Peyer's patch (tissue), 4 donors: ENCODE measurements around the gene LRP3. TPM values are rescaled to one million over a fixed set of nuclear protein-coding genes. Genes with fewer than 3 reads are reported as not detected.
"Not testable (repeated sequence)": the region's sequence is repeated elsewhere in the genome, so short reads cannot be mapped to it uniquely, and the experiment has no call there.

ENCODE experiments used
- DNase-seq, 3 donors: peaks; one replicate each; pipeline ENCODE4 v3.0.0-alpha.2; 2017 to 2019
- H3K27ac ChIP-seq, 4 donors: fragments of 200-600 bp; sonication (generic); one replicate each; pipeline ENCODE4 v1.5.1; 2016 to 2019
- H3K27me3 ChIP-seq, 2 donors: fragments of 200-600 bp; sonication (generic); one replicate each; pipeline ENCODE4 v1.5.1; 2019
- H3K36me3 ChIP-seq, 3 donors: fragments of 200-600 bp; sonication (generic); one replicate each; pipeline ENCODE4 v1.5.1; 2016 to 2019
- H3K4me1 ChIP-seq, 4 donors: fragments of 200-600 bp; sonication (generic); one replicate each; pipeline ENCODE4 v1.5.1; 2016 to 2019
- H3K4me3 ChIP-seq, 4 donors: fragments of 200-600 bp; sonication (generic); 1 replicate in 3 of 4; 2 replicates in 1 of 4; pipeline ENCODE4 v1.5.1; 2016 to 2019; ENCODE audit warnings: mild to moderate bottlenecking in 1 of 4
- H3K9me3 ChIP-seq, 4 donors: fragments of 200-600 bp; sonication (generic); one replicate each; pipeline ENCODE4 v1.5.1; 2016 to 2019; ENCODE audit warnings: mild to moderate bottlenecking in 1 of 4
- POLR2A ChIP-seq, 2 donors: fragments of 450-650 bp; IDR thresholded peaks; one replicate each; pipeline ENCODE4 v1.5.1; 2017; ENCODE audit warnings: antibody characterized with exemption in 2 of 2, mild to moderate bottlenecking in 2 of 2, moderate library complexity in 2 of 2
- total RNA-seq, 4 donors: library from RNA; depleted of rRNA; stranded (reverse); fragments of >200 nt; gene quantifications; one replicate each; pipeline ENCODE4 v1.1.0, GENCODE V29; 2016
- TF ChIP-seq, protein P1 (sequence below), 6 experiments: fragments of 450-650 bp in 4 of 6; fragments of 200-600 bp in 2 of 6; sonication (generic) in 1 of 6; IDR thresholded peaks; one replicate each; pipeline ENCODE4 v1.5.1; 2017 to 2019; ENCODE audit warnings: antibody characterized with exemption in 6 of 6, mild to moderate bottlenecking in 3 of 6, moderate library complexity in 1 of 6

LRP3 gene
- total RNA-seq, 4 donors from 2014 or later = 6.7 to 25.6 (median 7.8) TPM

DNA sequence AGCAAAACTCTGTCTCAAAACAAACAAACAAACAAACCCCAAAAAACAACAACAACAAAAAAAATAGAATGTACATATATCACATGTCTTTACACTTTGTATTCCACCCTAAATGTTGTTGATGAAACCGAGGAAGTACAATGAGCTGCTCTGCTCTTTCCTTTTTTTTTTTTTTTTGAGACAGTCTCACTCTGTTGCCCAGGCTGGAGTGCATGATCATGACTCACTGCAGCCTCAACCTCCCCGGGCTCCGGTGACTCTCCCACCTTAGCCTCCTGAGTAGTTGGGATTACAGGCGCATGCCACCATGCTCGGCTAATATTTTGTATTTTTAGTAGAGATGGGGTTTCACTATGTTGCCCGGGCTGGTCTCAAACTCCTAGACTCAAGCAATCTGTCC lies 30.6 kb upstream of the LRP3 start:
- no peaks in the 10 kb centered on the region for H3K36me3 ChIP-seq
- H3K27ac ChIP-seq = no peak overlapping the region
- no peaks in the 10 kb centered on the region for H3K9me3 ChIP-seq
- no peaks in the 10 kb centered on the region for H3K4me1 ChIP-seq
- no peak for DNase-seq
- TF ChIP-seq, protein P1, sequence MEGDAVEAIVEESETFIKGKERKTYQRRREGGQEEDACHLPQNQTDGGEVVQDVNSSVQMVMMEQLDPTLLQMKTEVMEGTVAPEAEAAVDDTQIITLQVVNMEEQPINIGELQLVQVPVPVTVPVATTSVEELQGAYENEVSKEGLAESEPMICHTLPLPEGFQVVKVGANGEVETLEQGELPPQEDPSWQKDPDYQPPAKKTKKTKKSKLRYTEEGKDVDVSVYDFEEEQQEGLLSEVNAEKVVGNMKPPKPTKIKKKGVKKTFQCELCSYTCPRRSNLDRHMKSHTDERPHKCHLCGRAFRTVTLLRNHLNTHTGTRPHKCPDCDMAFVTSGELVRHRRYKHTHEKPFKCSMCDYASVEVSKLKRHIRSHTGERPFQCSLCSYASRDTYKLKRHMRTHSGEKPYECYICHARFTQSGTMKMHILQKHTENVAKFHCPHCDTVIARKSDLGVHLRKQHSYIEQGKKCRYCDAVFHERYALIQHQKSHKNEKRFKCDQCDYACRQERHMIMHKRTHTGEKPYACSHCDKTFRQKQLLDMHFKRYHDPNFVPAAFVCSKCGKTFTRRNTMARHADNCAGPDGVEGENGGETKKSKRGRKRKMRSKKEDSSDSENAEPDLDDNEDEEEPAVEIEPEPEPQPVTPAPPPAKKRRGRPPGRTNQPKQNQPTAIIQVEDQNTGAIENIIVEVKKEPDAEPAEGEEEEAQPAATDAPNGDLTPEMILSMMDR (IDR thresholded peaks at IDR 0.05) = no peak
- no peak for TF ChIP-seq POLR2A (IDR thresholded peaks at IDR 0.05)
- H3K27me3 ChIP-seq = no peaks in the 10 kb centered on the region
- no peak overlapping the region for H3K4me3 ChIP-seq

DNA sequence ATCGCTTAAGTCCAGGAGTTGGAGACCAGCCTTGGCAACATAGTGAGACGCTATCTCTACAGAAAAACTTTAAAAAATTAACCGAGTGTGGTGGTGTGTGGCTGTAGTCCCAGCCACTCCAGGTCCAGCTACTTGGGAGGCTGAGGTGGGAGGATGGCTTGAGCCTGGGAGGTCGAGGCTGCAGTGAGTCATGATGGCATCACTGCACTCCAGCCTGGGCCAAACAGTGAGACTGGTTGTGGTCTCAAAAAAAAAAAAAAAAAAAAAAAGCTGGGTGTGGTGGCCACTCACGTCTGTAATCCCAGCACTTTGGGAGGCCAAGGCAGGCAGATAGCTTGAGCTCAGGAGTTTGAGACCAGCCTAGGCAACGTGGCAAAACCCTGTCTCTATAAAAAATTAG lies 28.1 kb upstream of the LRP3 start:
- not testable (repeated sequence) for H3K4me1 ChIP-seq, H3K27me3 ChIP-seq, H3K27ac ChIP-seq, DNase-seq, H3K36me3 ChIP-seq, H3K4me3 ChIP-seq, H3K9me3 ChIP-seq

DNA sequence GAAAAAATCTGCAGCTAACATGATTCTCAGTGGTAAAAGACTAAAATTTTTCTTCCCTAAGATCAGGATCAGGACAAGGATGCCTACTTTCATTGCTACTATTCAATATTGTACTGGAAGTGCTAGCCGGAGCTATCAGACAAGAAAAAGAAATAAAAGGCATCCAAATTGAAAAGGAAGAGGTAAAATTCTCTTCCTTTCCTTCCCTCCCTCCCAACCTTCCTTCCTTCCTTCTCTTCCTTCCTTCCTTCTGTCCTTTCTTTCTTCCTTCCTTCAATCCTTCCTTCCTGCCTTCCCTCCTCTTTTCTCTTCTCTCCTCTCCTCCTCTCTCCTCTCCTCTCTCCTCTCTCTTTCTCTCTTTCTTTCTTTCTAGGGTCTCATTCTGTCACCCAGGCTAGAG lies 26.7 kb upstream of the LRP3 start:
- Histone ChIP-seq H3K9me3 (no peaks in the 10 kb centered on the region), H3K27ac (no peak overlapping the region), H3K36me3 (no peaks in the 10 kb centered on the region), H3K27me3 (no peaks in the 10 kb centered on the region), H3K4me1 (peaks cover 0 to 12% (median 0%) of the 10 kb centered on the region in 4 donors), H3K4me3 (no peak overlapping the region)
- TF ChIP-seq POLR2A (IDR thresholded peaks at IDR 0.05) = no peak
- TF ChIP-seq, protein P1 (IDR thresholded peaks at IDR 0.05) = no peak
- no peak for DNase-seq

DNA sequence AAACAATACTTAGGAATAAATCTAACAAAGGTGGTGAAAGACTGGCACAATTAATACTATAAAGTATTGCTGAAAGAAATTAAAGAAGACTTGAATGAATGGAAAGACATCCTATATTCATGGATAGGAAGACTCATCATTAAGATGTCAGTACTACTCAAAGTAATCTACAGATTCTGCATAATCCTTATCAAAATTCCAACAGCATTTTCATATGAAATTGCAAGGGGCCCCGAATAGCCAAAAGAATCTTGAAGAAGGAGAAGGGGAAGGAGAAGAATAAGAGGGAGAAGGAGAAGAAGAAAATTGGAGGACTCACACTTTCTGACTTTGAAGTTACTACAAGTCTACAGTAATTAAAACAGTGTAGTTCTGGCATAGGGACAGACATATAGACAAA lies 25.6 kb upstream of the LRP3 start:
- no peaks in the 10 kb centered on the region for H3K36me3 ChIP-seq
- no peak overlapping the region for H3K4me3 ChIP-seq
- peaks cover 0 to 12% (median 0%) of the 10 kb centered on the region in 4 donors for H3K4me1 ChIP-seq
- H3K27ac ChIP-seq = no peak overlapping the region
- no peak for TF ChIP-seq POLR2A (IDR thresholded peaks at IDR 0.05)
- H3K27me3 ChIP-seq = no peaks in the 10 kb centered on the region
- no peaks in the 10 kb centered on the region for H3K9me3 ChIP-seq
- no peak for DNase-seq

DNA sequence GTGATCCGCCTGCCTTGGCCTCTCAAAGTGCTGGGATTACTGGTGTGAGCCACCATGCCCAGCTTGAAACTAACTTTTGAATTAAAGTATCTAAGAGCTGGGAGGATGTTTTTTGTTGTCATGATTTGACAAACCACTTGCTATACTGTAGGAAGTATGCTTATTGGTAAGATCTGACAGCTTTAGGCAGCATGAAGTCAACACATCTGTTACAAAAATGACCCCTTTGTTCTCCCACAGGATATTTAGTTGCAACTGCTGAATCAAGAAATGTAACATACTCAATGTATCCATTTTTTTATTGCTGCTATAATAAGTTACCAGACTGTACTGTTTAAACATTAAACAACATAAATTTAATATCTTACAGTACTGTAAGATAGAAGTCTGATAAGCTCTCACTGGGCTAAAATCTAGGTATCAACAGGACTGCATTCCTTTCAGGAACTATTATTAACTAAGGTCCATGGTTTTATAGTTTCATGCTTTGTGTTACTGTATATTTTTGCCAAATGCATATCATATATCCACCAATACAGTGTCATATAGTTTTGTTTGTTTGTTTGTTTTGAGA lies 22.8 kb upstream of the LRP3 start:
- Histone ChIP-seq H3K27ac (peak overlapping the region in 1 of 4 donors; percentile 2), H3K9me3 (no peaks in the 10 kb centered on the region), H3K27me3 (no peaks in the 10 kb centered on the region), H3K4me3 (no peak overlapping the region), H3K4me1 (peaks cover 0 to 21% (median 2%) of the 10 kb centered on the region in 4 donors), H3K36me3 (no peaks in the 10 kb centered on the region)
- no peak for DNase-seq
- TF ChIP-seq POLR2A (IDR thresholded peaks at IDR 0.05) = no peak
- TF ChIP-seq, protein P1 (IDR thresholded peaks at IDR 0.05) = no peak

DNA sequence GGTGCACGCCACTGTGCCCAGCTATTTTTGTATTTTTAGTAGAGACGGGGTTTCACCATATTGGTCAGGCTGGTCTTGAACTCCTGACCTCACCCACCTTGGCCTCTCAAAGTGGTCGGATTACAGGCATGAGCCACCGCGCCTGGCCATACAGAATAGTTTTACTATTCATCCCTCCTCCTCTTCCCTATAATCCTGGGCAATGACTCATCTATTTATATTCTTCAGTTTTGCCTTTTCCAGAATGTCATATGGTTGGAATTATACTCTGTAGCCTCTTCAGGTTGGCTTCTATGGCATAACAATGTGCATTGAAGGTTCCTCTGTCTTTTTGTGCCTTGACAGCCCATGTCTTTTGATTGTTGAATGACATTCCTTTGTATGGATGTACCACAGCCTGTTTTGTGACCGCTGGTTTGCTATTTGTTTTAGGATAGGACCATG lies 22.2 kb upstream of the LRP3 start:
- H3K4me3 ChIP-seq = no peak overlapping the region
- no peaks in the 10 kb centered on the region for H3K36me3 ChIP-seq
- no peaks in the 10 kb centered on the region for H3K27me3 ChIP-seq
- DNase-seq = no peak
- no peak for TF ChIP-seq POLR2A (IDR thresholded peaks at IDR 0.05)
- TF ChIP-seq, protein P1 (IDR thresholded peaks at IDR 0.05) = no peak
- H3K4me1 ChIP-seq = peaks cover 0 to 21% (median 2%) of the 10 kb centered on the region in 4 donors
- no peaks in the 10 kb centered on the region for H3K9me3 ChIP-seq
- peak overlapping the region in 1 of 4 donors; percentile 2 for H3K27ac ChIP-seq

DNA sequence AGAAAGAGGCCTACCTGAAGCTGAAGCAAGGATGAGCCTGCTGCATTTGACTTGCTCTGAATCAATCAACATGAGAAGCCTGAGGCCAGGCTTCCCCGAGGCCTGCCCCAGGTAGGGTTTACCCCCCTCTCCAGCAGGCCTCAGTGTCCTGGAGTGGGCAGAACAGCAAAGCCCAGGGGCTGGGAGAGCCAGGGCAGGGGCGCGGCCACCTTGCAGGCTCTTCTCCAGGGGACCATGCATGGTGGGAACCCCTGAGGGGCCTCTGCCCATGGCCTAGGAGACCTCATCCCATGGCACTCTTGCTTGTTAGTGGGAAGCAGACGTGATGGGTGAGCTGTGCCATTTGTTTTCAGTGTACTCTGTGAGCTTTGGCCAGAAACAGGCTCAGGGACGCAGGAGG lies 19.9 kb upstream of the LRP3 start:
- peaks cover 0 to 31% (median 6%) of the 10 kb centered on the region in 4 donors for H3K4me1 ChIP-seq
- H3K36me3 ChIP-seq = no peaks in the 10 kb centered on the region
- no peaks in the 10 kb centered on the region for H3K9me3 ChIP-seq
- DNase-seq = no peak
- no peak for TF ChIP-seq POLR2A (IDR thresholded peaks at IDR 0.05)
- TF ChIP-seq, protein P1 (IDR thresholded peaks at IDR 0.05) = no peak
- H3K27ac ChIP-seq = no peak overlapping the region
- H3K27me3 ChIP-seq = no peaks in the 10 kb centered on the region
- no peak overlapping the region for H3K4me3 ChIP-seq
